D341Med (cell line): ENCODE data around the gene APBB2.

ENCODE experiments used
- DNase-seq: peaks from one replicate; pipeline ENCODE4 v3.0.0; 2012; ENCODE audit warnings: low spot score

The APBB2 gene

DNA sequence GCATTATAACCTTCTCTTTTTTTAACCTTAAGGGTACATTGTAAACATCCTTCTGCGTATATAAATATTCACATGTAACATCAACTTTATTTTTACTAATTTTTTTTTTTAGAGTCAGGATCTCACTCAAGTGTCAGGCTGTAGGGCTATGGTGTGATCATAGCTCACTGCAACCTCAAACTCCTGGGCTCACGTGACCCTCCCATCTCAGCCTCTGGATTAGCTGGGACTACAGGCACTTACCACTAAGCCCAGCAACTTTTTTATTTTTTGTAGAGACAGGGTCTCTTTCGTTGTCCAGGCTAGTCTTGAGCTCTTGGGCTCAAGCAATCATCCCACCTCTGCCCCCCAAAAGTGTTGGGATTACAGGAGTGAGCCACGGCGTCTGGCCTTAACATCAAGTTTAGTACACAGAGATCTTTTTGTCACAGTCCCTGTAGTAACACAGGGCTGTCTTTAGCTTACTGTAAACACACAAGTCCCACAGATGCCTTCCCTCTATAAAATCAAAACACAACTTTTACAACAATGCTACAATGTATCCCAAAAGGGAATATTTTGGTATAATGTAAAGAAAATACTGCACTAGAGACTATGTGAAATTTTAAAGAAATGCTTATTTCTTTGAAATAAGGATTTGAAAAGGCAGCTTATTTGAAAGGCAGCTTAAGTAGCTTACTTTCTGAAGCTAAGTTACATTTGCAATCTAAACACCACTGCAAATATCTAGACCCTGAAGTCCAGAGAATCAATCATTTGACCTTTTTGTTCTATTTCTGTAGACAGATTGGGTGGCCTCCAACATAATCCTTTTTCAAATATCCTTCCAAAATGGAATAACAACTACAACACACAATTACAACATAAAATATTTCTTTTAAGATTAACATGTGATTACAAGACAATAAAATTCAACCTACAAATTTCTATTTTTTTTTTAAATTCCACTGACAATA, 116.0 kb downstream of the APBB2 start:
- no peak for DNase-seq

DNA sequence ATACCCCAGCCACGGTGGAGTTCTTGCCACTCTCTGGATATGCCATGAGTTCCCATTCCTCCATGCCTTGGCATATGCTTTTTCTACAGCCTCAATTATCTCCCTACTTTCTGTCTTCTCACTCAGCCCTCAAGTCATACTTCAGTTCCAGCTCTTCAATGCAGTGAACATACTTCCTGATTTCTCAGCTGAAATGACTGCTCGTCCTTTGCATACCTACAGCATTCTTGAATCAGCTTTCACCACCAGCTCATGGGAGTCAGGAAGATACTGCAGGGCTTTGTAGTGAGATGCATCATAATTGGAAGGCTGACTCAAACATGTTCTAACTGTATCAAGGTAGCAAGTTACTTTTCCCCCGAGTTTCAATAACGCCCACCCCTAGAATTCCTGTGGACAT, 118.4 kb downstream of the APBB2 start:
- no peak for DNase-seq

DNA sequence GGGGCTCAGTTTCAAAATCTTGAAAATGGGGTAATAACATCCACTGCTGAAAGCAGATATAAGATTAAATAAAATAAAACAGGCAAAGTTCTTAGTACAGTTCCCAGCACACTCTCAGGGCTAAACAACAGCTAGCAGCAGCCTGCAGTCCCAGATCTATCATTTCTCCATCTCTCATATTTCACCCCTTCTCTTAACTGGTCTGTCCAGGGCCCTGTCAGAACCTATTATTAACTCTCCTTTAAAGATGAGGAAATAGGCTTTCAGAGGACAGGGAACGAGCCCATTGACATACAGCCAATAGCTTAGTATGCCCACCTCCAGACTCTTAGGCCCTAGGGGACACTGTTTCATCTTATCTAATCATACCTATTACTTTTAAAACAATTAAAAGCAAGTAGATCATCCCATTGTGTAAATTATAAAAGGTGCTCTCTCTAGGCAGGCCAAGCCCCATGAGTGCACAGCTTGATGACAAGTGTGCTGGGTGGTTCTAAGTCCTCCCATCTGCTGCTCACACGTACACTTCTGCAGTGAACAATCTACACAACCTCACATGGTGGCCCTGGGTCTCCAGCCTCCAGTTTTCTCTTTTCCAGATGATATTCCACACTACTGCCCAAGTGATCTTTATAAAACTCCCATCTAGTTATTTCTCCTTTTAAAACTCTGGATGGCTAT, 119.0 kb downstream of the APBB2 start:
- DNase-seq, result no peak

DNA sequence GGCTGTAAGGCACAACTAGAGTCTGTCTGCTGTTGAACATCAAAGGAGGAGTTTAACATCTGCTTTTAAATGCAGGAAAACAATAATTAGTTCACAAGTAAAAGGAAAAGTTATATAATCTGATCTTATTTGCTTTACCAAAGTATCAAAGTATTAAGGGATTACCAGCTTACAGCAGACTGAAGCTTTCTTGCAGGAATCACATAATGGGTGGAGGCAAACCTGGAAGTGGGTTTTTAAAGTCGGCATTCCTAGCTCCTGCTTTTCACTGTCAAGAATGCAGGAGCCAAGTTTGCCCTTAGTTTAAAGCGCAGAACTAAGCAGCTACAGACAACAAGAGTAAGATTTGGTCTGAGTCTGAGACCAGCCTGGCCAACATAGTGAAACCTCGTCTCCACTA, 122.2 kb downstream of the APBB2 start:
- peak; percentile 44 for DNase-seq

DNA sequence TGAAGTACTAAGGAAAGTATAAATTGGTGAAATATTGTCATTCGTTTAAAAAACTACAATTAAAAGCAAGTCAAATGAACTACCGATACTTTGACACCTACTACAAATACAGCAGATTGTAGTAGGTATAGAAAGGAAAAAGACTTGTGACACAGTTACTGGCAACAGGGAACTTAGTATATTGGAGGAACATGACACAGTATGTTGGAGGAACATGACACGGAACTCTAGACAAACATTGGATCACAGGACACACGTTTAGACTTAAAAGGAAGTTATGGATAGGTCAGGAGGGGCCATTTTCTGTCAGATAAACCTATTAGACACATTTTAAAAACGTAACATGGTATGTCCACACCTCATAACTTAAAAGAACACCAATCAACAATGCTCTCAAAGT, 132.5 kb downstream of the APBB2 start:
- DNase-seq, result no peak

DNA sequence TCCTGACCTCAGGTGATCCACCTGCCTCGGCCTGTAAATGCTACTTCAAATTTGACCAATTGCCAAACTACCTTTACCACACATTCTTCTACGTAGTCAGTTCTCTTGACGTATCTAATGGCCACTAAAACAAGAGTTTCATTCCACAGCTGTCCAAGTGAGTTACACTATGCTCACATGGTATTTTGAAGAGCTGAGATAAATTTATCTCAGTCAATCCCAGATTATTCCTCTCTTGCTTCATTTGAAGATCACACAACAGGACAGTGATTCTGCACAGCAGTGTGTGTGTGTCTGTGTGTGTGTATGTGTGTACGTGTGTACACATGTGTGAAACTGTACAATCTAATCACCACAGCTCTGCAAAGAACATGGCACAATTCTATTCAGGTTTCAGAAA, 133.4 kb downstream of the APBB2 start:
- DNase-seq, result no peak

DNA sequence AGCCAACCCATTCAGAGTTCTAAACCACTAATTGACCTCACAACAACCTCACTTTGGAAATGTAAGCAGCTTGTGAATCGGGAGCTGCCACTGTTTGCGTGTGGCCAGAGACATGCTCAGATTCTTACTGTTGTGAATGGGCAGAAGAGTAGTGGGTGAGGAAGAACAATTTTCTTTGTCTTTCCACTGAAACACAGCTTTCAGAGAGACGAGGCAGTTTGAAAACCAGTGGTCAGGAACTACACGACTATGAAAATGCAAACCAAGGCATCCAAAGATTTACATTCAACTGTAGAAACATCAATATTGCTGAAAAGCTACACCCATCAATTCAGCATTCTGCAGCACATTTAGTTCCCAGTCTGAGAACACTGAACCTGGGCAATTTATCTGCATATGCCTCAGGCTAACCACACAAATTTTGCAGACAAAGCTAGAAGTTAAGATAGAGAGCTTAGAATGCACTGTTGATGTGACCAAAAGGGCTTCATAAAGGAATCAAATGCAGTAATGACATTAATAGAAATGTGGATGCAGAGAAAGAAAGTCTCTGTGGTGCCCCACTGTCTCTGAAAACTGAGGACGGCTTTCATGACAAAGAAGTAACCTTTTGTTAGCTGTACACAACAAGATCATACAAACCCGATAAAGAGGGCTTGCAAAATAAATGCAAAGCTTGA, 134.3 kb downstream of the APBB2 start:
- DNase-seq, result no peak

DNA sequence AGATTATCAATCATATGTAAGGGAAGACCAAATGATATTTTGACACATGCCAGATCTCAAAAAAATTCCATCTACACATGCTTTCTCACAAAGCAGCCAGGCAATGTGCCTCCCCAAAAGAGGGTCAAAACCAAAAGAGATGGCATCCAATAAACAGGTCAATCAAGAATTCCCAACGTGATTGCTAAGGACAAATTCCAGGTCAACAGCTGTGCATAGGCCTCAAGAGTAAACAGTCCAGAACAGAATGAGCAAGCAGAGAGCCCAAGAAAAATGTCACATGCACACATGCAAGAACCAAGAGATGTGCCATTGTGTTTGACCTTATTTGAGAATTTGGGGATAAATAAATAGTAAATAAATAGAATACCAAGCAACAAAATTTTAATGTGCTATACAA, 136.7 kb downstream of the APBB2 start:
- no peak for DNase-seq

DNA sequence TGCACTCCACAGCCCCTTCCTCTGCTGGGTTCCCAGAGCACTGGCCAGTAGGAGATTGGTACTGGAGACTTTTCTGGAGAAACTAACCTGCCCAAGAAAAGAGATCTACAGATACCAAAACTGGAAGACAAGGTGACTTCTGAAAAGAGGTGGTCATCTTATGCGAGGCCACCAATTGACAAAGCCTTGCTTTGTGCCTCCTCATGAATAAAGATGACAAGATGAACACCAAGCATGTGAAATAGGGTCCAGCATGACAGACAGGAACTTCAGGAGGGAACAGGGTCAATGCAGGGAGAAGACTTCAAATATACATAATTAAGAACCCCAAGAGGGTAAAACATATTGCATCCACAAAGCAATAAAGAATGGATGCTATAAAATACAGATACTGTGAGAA, 137.9 kb downstream of the APBB2 start:
- DNase-seq, result no peak

DNA sequence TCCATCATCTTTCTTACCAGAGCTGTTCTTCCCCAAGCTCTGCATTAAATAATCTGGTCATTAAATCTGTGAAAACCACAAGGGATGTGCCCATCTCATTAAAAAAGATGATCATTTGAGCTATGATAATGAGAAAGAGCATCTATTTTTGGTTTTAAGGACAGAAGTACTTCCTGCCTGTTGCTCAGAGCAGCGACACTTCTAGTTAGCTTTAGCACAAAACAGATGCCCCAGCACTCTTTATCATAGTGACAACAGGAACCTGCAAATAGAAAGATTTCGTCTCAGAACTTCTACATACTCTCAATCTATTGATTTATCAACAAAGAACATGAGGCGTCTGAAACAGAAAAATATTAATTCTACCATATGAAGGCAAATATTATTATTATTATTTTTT, 140.1 kb downstream of the APBB2 start:
- no peak for DNase-seq

DNA sequence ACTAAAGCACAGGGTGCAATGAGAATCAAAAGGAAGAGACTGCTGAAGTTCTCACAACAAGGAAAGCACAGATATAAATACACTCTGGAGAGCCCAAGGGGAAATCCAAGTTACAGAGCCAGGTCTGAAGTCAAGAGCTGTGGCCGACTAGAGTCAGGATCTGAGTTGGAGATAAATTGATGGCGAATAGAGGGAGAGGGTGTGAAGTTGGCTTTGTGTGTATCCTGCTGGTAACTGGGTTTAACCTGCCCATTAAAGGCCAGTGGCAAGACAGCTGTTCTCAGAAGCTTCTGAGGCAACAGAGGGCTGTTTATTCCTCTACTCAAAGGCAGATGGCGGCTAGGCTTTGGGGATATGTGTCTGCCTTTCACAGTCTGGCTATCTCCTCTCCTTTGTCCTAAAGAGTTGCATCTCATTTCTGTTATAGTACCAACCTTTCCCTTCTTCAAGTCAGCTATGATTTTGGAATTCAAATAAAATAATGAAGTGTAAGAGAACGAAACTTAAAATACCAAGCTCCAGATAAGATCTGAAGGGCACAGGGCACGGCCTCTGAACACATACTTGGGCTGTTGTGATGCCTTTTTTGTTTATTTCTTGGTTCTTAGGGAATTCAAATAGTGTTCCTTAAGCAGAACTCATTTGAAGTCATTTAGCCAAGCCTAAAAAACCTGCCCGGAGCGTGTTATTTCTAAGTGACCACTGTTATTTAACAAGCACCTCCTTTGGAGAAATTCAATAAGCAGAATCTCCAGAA, 142.1 kb downstream of the APBB2 start:
- no peak for DNase-seq

DNA sequence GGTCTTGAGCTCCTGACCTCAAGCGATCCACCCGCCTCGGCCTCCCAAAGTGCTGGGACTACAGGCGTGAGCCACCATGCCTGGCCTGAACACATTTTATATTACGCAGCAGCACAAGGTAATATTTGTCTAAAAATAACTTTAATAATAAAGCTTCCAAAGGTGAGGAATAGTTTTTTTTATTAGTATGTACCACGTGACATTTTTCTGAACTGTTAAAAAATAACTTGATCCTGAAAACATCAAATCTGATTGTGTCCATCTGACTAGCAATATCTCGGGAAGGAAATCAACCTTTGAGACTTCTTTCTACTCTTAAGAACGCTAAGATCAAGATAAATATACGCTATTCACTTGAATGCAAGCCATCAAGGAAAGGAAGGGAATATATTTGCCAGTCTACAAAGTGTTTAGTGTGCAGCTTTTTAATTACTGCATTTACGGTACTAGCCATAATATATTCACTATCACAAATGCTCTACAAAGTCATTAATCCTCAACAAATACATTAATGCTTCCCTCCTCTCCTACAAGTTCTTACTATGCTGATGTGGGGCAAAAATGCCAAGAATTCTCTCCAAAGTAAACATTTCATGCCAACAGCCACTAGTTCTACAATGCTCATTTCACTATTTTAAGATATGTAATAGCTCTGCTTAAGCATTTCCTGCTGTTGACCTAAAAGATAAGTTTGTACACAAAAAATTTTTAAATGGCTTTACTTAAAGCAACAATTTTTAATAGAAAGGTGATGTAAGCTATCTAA, 143.6 kb downstream of the APBB2 start:
- no peak for DNase-seq

DNA sequence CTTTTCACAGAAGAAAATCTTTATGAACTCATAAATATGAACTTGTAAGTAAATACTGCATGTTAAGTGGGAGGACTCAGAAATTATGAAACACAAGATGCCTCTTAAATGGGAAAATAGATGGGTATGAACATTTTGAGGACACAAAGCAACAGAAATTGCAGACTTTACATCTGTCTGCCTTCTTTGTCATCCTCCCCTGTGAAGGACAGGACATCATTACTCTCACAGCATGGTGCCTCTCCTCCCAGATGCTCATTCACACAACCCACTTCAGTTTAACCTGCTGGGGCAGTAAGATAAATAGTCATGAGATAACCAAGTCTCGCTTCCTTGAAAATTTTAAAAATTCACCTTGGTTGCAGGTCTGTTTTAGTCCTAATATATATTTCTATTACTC, 144.5 kb downstream of the APBB2 start:
- no peak for DNase-seq

DNA sequence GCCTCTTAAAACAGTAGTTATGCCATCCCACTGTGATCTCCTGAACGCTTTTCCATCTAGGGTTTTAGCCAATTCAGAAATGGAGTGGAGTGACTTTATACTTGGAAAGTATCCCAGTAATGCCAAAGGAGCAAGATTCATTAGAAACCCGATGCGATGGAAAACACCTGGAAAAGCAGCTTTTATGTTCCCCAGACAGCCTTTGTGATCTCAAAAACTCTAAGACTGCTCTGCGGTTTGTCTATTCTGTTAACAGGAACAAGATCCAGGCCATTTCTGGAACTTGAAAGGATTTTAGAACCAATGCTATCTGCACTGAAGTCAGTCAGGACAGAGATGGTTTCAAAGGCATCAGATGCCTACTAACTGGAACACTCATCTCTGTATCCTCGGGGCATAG, 145.1 kb downstream of the APBB2 start:
- DNase-seq, result no peak

DNA sequence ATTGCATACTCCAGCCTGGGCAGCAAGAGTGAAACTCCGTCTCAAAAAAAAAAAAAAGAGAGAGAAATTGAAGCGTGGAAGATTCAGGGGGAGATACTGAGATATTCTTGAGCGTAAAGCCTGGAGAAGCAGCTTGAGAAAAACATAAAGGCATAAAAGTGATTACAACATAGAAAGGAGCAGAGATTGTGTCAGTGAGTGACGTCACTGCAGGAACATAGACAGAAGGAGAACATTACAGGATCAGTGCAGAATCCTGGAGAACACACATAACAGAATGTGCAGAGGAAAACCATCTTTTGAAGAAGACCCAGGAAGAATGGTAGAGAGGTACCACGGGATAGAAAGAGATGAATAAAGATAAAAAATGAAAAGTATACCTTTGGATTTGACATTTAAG, 147.0 kb downstream of the APBB2 start:
- no peak for DNase-seq

DNA sequence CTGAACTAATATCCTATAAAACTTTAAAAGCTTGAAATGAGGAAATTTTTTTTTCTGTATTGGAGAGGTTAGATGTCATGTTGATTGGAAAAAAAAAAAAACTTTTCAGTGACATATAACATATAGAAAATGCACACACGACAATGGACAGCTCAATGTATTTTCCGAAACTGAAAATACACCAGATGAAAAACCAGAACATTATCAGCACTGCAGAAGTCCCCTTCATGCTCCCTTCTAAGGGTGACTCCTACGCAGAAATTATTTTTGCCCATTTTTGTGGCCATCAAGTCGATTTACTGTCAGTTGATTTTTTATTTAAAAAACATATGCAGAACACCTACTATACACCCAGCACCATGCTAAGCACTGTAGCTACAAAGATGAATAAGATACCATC, 148.3 kb downstream of the APBB2 start:
- no peak for DNase-seq

DNA sequence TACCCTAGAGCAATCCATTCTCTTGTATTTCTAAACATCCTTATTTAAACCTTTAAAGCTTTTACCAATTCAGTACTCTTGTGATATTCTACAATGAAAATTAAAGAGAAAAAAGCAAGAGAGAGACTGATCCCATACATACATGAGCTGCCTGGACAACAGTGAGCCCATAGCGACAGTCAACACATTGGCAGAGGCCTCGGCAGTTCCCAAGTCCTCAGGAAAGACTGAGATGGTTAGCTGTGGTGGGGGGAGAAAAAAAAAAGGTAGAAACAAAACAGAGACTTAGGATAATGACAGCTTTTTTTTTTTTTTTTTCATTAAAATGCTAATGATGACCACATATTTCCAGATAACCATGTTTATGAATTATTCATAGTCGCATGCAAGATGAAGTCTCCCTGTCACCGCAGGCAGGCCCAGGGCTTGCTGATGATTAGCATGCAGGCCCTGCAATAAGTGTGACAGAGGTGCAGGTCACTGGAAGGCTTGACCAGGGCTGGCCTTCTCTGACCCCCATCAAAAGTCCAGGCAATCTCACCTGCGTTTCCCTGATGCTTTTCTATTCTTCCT, 148.8 kb downstream of the APBB2 start:
- DNase-seq, result no peak

DNA sequence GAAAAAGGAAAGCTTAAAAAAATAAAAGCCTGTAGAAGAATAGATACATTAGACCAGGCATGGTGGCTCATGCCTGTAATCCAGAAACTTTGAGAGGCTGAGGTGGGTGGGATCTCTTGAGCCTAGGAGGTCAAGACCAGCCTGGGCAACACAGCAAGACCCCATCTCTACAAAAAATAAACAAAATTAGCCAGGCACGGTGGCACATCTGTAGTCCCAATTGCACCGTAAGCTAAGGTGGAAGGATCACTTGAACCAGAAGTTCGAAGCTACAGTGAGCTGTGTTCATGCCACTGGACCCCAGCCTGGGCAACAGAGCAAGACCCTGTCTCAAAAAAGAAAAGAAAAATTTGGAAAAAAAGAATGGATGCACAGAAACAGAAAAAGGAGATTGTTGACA, 149.4 kb downstream of the APBB2 start:
- DNase-seq, result no peak

DNA sequence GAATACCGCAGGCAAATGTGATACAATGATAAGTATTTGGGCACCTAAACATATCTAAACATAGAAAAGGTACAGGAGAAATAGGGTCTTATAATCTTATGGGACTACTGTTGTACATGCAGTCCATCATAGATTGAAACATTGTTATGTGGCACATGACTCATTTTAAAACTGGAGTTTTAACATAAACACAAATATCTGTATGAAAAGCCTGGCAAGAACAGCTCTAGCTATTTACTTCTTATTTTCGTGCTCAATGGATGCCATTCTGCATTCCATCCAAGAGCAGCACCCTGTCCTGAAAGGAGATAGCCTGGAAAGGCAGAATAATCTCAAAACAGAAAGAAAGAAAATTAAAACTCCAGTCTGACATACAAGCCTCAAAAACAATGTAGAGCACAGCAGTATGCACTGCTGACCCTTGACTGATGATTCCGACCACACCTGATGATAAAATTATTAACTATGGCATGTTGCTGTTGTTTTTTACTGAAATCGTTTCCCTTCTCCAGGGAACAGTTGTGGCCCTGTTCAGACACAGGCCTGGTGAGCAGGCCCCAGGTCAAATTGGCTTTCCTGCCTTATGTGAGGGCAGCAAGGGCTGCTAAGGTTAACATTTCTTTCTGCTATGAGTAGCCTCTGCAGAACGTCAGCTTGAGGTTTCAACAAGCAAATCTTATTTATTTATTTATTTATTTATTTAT, 152.7 kb downstream of the APBB2 start:
- DNase-seq, result no peak
